Measurements from ENCODE around the gene LTA4H.

LTA4H gene

GRCh38 chr12:96056646-96057455 lies 21.5 kb upstream of the LTA4H start:
- peak; percentile 17 for DNase-seq

DNA sequence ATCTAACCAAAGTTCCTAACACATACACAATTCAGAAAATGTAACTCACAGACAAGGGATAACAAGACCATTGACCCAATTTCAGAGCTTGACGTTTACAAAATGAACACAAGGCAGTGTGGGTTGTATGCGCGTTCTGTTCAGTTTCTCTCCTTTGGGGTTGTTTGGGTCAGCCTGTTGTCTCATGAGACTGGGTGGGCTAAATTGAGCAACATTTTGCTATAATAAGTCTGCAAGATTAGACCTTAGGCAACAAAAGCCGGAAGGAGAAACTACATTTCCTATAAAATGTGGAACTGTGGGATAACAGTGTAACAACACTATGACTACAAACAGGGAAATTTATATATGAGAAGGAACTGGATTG lies 18.8 kb upstream of the LTA4H start:
- no peak for DNase-seq

DNA sequence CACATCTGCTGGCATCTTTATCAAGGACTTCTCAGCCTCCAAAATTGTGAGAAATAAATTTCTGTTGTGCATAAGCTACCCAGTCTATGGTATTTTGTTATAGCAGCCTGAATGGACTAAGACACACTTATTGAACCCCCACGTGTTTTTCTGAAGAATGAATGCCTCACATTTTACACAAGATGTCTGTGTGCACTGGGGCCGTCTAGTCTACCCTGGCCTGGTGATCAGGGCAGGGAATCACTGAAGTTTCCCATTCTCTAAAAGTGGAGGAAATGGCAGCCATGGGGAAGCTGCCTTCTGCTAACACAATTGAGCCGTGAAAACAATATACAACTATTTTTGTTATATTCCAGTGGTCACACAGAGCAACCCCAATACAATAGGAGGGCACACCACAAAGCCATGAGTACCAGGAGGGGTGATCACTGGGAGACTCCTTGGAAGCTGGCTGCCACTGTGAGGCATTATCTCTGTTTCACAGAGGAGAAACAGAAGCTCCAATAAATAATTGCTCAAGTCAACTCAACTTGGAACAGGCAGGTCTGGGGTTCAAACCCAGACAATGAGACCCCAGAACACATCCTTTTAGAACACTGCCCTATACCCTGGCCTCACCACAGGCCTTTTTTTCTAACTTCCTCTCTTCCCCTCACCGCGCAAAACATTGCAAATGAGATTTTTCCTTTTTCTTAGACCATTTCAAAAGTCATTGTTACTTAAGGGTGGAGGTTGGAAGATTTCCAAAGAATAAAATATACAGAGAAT lies 18.3 kb upstream of the LTA4H start:
- no peak for DNase-seq

DNA sequence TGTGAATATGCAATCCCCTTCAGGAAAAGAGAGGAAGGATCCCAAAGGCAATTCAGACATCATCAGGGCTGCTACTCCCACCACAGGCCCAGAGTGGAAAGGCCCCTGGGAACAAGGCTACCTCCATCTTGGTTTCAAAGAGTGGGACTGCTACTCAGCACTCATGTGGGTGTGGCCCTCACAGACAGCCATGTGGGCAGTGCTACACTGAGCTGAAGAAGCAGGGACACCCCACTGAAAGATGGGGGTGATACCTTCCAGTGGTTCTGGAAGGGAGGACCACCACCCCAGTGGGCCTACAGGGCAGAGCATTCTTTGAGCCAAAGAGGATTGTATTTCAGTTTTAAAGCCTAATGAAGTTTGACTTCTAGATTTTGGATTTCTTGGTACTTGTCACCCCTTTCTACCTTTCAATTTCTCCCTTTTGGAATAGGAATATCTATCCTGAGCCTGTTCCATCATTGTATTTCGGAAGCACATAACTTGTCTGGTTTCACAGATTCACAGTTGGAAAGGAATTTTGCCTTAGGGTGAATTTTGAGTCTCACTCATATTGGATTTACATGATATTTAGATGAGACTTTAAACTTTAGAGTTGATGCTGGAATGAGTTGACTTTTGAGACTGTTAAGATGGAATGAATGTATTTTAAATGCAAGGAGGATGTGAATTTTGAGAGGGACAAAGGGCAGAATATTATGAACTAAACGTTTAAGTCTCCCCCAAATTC lies 16.5 kb upstream of the LTA4H start:
- no peak for DNase-seq

- no peak for DNase-seq
These were observed 14.8 kb upstream of the LTA4H start for GRCh38 chr12:96050139-96050538.

DNA sequence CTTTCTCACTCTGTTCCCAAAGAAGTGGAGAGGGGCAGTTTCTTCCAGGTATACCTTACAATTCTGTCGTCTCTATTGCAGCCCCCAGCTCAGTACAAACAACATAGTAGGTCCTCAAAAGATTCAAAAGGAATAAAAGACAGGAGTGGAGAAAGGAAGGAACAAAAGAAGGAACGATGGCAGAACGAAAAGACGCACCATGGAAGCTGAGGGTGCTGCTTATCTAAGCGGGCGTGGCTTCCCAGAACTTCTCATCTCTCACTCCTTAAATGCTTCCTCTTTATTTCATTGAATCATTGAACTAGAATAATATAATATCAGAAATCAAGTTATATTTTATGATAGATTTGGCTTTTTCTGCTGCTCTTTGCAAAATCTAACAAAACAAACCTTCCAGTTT lies 13.7 kb upstream of the LTA4H start:
- DNase-seq, result no peak

GRCh38 chr12:96048393-96048969 lies 13.1 kb upstream of the LTA4H start:
- DNase-seq, result no peak

GRCh38 chr12:96047229-96048211 lies 12.1 kb upstream of the LTA4H start:
- DNase-seq, result no peak

- DNase-seq, result no peak
These were observed 11.3 kb upstream of the LTA4H start for GRCh38 chr12:96046543-96047228.

- no peak for DNase-seq
These were observed 10.2 kb upstream of the LTA4H start for GRCh38 chr12:96045566-96045965.

GRCh38 chr12:96044943-96045290 lies 9.5 kb upstream of the LTA4H start:
- DNase-seq, result no peak

- DNase-seq, result no peak
These were observed 8.9 kb upstream of the LTA4H start for GRCh38 chr12:96044017-96044942.

DNA sequence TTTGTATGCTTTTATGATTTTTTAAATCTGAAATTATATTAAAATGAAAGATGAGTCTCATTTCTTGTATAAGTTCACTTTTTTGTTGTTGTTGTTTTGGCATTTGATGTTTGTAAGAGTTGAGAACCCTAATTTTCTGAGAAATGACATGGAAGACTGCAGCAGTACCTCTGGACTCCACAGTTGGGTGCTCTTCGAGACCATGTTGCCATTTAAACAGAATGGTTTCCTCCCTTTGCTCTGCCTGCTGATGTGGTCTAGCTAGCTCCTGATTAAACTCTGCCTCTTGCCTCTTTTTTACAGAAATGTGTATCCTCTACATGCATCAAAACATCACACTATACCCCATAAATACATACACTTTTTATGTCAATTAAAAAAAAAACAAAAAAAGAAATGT lies 5.8 kb upstream of the LTA4H start:
- no peak for DNase-seq

- DNase-seq, result no peak
These were observed 5.1 kb upstream of the LTA4H start for GRCh38 chr12:96040305-96041133.

- no peak for DNase-seq
These were observed 4.1 kb upstream of the LTA4H start for GRCh38 chr12:96039516-96039915.

DNA sequence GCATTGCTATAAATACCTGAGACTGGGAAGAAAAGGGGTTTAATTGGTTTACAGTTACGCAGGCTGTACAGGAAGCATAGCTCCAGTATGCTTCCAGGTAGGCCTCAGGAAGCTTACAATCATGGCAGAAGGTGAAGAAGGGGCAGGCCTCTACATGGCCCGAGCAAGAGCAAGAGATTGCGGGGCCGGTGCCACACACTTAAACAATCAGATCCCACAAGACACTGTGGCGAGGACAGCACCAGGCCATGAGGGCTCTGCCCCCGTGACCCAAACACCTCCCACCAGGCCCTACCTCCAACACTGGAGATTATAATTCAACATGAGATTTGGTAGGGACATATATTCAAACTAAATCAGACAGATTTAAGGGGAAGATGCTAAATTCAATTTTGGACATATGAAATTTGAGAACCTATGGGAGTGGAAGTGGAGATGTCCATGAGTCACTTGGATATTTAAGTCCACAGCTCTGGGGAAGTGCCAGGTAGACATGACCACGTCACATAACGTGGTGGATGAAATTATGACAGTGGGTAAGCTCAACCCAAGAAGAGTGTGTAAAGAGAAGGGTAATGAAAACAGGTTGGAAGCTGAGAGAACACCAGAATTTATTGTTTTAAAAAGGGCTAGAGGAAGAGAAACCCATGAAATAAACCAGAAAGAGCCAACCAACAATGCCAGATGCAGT lies 1.5 kb upstream of the LTA4H start:
- DNase-seq, result no peak

DNA sequence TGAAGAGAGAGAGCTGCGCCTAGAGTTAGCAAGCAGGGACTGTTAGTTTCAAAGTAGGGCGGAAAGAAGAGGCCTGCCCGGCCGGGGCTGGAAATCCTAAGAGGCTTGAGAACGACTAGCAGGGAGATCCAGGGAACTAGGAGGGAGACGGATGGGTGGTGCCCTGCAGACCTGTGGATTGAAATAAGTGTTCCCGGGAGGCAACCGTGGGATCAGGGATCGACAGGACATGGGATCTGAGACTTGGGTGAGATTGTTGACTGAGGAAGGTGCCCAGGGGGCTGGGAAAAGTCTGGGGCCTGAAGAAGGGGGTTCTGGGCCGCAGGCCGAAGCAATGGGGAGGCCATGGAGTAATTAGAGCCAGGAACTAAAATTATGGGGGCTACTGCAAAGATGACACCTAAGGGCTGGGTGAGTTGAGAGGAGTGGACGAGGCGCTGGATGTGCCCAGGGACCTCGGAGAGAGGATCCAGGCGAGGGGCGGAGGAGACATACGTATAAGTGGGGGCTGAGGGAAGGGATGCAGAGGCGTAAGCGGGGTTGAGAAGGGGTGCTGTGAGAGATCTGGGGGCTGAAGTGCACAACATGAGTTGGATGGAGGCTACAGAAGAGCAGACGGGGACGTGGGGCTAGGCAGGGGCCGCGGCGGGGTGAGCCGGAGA lies 635 bp downstream of the LTA4H start:
- no peak for DNase-seq
